Prostate gland (tissue), 2 donors: ENCODE data around the gene NFIX. TPM values are rescaled to one million over a fixed set of nuclear protein-coding genes. Genes with fewer than 3 reads are reported as not detected.

Experiments
- DNase-seq: peaks from one replicate; pipeline ENCODE4 v3.0.0-alpha.2; 2019; ENCODE audit warnings: low spot score
- H3K27ac ChIP-seq, 2 donors: fragments of 200-600 bp; sonication (generic); 2 replicates each; pipeline ENCODE4 v1.5.1; 2017 to 2019
- H3K27me3 ChIP-seq: fragments of 200-600 bp; sonication (generic); replicated peaks from 2 replicates; pipeline ENCODE4 v1.5.1; 2019; ENCODE audit not compliant: insufficient read depth
- H3K36me3 ChIP-seq, 2 donors: fragments of 200-600 bp; sonication (generic); 1 replicate in 1 of 2; 2 replicates in 1 of 2; pipeline versions ENCODE4 v1.5.1 to v1.8.1; 2017 to 2019
- H3K4me1 ChIP-seq: fragments of 200-600 bp; sonication (generic); replicated peaks from 2 replicates; pipeline ENCODE4 v1.5.1; 2019
- H3K4me3 ChIP-seq, 2 donors: fragments of 200-600 bp; sonication (generic); 2 replicates each; pipeline ENCODE4 v1.5.1; 2017 to 2019
- H3K9me3 ChIP-seq: fragments of 200-600 bp; sonication (generic); 2 replicates; pipeline ENCODE4 v1.5.1; 2017
- POLR2A ChIP-seq: fragments of 450-650 bp; IDR thresholded peaks from one replicate; pipeline ENCODE4 v1.6.1; 2016; ENCODE audit warnings: antibody characterized with exemption, mild to moderate bottlenecking
- POLR2AphosphoS5 ChIP-seq: sonication (generic); formaldehyde crosslinking; IDR thresholded peaks from one replicate; pipeline ENCODE4 v1.6.1; 2017; ENCODE audit warnings: antibody characterized with exemption
- WGBS: methylation state at CpG from one replicate; pipeline ENCODE4 v1.1.5; 2018; 5-methylcytosine and 5-hydroxymethylcytosine counted together
- intact Hi-C: fragments of 100-400 bp; cut with DNase I; formaldehyde crosslinking; loops from one replicate; pipeline ENCODE4 v1.14.2; 2022
- total RNA-seq, 2 donors: library from RNA; depleted of rRNA; stranded (reverse); fragments of >200 nt; gene quantifications; one replicate each; pipeline ENCODE4 v1.1.0, GENCODE V29; 2016
- TF ChIP-seq, protein P1 (sequence below), 4 experiments: fragments of 200-600 bp in 2 of 4; fragments of 450-650 bp in 2 of 4; sonication (generic) in 2 of 4; IDR thresholded peaks; 1 replicate in 3 of 4; 2 replicates in 1 of 4; pipeline ENCODE4 v1.5.1; 2016 to 2019; ENCODE audit warnings: antibody characterized with exemption in 4 of 4, mild to moderate bottlenecking in 2 of 4, moderate library complexity in 2 of 4

The NFIX gene
- total RNA-seq, 2 donors from 2014 or later, result 185 to 286 TPM

- 15% methylated on average over 8 of the region's 8 CpGs for WGBS
- H3K4me3 ChIP-seq, result no peak overlapping the region
- H3K4me1 ChIP-seq, result peaks cover 85% of the 10 kb centered on the region
- no peak for DNase-seq
- TF ChIP-seq, protein P1, sequence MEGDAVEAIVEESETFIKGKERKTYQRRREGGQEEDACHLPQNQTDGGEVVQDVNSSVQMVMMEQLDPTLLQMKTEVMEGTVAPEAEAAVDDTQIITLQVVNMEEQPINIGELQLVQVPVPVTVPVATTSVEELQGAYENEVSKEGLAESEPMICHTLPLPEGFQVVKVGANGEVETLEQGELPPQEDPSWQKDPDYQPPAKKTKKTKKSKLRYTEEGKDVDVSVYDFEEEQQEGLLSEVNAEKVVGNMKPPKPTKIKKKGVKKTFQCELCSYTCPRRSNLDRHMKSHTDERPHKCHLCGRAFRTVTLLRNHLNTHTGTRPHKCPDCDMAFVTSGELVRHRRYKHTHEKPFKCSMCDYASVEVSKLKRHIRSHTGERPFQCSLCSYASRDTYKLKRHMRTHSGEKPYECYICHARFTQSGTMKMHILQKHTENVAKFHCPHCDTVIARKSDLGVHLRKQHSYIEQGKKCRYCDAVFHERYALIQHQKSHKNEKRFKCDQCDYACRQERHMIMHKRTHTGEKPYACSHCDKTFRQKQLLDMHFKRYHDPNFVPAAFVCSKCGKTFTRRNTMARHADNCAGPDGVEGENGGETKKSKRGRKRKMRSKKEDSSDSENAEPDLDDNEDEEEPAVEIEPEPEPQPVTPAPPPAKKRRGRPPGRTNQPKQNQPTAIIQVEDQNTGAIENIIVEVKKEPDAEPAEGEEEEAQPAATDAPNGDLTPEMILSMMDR (IDR thresholded peaks at IDR 0.05), result peak; percentile 53 to 82 (median 72)
- no peak for TF ChIP-seq POLR2A
- no peaks in the 10 kb centered on the region for H3K36me3 ChIP-seq
- peak overlapping the region; percentile 96 to 97 for H3K27ac ChIP-seq
- H3K9me3 ChIP-seq, result no peaks in the 10 kb centered on the region
- H3K27me3 ChIP-seq, result no peaks in the 10 kb centered on the region
- intact Hi-C loops, result no loop called here
These were observed 38.7 kb downstream of the NFIX start for GRCh38 chr19:13033819-13034611.

DNA sequence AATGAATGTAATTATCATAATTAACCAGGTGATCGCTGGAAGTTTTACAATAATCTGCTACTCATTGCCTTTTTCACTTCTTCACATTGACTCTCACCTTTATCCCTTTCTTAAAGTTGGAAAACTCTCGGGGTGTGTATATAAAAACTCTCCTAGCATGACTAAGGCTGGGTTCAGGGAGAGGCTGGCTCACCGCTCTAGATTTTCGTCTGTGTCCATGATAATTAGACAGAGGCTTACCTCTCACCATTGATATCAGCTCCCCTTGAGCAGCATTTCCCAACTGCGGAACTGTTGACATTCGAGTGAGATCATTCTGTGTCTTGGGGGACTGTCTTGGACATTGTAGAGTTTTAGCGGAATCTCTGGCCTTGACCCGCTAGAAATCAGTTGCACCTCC lies 39.4 kb downstream of the NFIX start:
- TF ChIP-seq POLR2A, result no peak
- TF ChIP-seq, protein P1 (IDR thresholded peaks at IDR 0.05), result no peak
- TF ChIP-seq POLR2AphosphoS5, result no peak
- no peak for DNase-seq
- peak overlapping the region; percentile 96 to 97 for H3K27ac ChIP-seq
- H3K4me1 ChIP-seq, result peaks cover 85% of the 10 kb centered on the region
- H3K9me3 ChIP-seq, result no peaks in the 10 kb centered on the region
- H3K27me3 ChIP-seq, result no peaks in the 10 kb centered on the region
- 36% methylated on average over 8 of the region's 8 CpGs for WGBS
- no peaks in the 10 kb centered on the region for H3K36me3 ChIP-seq
- no peak overlapping the region for H3K4me3 ChIP-seq
- intact Hi-C loops, result no loop called here

- H3K4me1 ChIP-seq, result peaks cover 89% of the 10 kb centered on the region
- WGBS, result 43% methylated on average over 13 of the region's 13 CpGs
- H3K27me3 ChIP-seq, result no peaks in the 10 kb centered on the region
- H3K9me3 ChIP-seq, result no peaks in the 10 kb centered on the region
- intact Hi-C loops, result loop anchor here (2.0 kb wide), 1 partner anchor 17 kb away; no protein-coding TSS in a partner anchor
- H3K27ac ChIP-seq, result peak overlapping the region; percentile 96 to 97
- H3K36me3 ChIP-seq, result no peaks in the 10 kb centered on the region
- H3K4me3 ChIP-seq, result no peak overlapping the region
- DNase-seq, result no peak
- TF ChIP-seq POLR2A (no peak), POLR2AphosphoS5 (no peak)
- TF ChIP-seq, protein P1 (IDR thresholded peaks at IDR 0.05), result no peak
These were observed 40.6 kb downstream of the NFIX start for GRCh38 chr19:13035820-13036365.

DNA sequence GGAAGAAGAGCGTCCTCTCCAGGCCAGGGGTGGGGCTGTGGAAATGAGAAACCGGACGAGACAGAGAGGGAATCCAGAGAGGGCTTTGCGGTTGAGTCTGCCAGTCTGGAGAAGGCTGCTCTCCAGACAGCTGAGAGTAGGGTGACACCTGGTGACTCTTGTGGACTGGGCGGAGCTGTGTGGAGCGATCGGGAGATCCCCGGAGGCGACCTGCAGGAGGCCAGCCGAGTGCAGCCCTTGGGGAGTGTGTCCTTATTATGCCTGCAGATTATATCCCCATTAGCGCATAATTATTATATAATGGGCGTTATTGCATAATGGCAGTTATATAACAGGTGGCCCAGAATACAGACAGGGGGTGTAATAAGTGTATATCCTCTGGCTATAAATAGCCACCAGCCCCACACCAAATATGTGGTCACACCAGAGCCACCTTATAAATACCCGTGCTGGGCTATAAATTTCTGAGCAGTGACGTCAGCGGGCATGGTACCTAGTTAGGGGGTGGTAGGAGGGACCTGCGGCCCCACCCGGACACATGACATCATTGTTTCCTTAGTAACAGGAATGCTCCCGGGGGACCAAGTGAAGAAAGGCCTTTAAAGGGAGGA lies 41.2 kb downstream of the NFIX start:
- no peak for DNase-seq
- Histone ChIP-seq H3K4me3 (no peak overlapping the region), H3K27ac (peak overlapping the region; percentile 96 to 97), H3K4me1 (peaks cover 83% of the 10 kb centered on the region), H3K9me3 (no peaks in the 10 kb centered on the region), H3K36me3 (no peaks in the 10 kb centered on the region), H3K27me3 (no peaks in the 10 kb centered on the region)
- no peak for TF ChIP-seq POLR2AphosphoS5
- TF ChIP-seq, protein P1 (IDR thresholded peaks at IDR 0.05), result peak in 3 of 4 experiments; percentile 40 to 52 (median 47)
- TF ChIP-seq POLR2A, result no peak
- intact Hi-C loops, result loop anchor here (2.0 kb wide), 1 partner anchor 16 kb away; no protein-coding TSS in a partner anchor
- WGBS, result 17% methylated on average over 18 of the region's 18 CpGs
